A549 treated with CORT108297 at 1 μM for 4 hours (cell line): Measurements from ENCODE around the gene RABAC1. TPM values are rescaled to one million over a fixed set of nuclear protein-coding genes. Genes with fewer than 3 reads are reported as not detected.

Source experiments
- total RNA-seq: library from RNA; stranded (reverse); fragments of 200-300 nt; extraction: Qiagen RNA extraction; gene quantifications from 5 replicates; pipeline ENCODE4 v1.2.3, GENCODE V29; 2022

The RABAC1 gene
- 181 to 291 TPM (median 265 TPM) in 5 replicates for total RNA-seq

DNA sequence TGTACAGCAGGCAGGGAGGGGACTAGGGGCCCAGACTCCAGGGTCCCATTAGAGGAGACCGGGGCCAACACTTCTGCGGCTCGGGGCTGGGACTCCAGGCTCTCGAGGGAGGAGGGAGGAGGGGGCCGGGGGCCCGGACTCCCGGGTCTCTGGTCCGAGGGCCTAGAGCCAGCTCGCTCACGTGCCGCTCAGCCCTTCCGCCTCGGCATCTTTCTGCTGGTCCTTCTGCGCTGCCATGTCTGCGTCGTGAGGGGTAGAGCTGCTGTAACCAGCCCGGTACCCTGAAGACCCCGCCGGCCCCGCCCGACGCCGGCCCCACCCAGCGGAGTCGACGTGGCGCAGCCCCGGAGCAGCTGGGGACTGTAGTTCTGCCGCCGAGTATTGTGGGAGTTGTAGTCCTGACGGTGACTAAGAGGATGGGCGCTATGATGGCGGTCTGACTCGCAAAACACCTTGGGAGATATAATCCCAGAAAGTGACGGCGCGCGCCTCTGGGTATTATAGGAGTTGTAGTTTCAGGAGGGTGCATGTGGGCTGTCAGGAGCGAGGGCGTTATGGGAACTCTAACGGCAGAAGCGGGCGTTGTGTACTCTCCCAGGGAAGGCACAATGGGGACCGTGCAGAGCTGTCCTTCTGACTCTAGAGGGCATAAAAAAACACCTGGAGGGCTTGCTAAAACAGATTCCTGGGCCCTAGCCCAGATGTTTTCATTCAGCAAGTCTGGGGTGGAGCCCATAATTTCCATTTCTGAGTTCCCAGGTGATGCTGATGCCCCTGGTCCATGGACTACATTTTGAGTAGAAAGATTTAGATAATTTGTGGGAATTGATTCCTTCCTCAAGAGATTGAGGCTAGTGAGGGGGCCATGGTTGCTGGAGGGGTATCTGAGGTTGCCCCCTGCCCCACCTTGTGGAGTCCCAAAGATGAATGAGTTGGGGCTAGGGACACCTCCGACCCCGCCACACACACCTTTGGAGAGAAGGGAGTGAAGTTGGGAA is at the start of gene RABAC1:
RABAC1 (minus strand) TSS at position 266 of the 998 bp plus-strand sequence; CDS start at position 237, 29 bp downstream.

DNA sequence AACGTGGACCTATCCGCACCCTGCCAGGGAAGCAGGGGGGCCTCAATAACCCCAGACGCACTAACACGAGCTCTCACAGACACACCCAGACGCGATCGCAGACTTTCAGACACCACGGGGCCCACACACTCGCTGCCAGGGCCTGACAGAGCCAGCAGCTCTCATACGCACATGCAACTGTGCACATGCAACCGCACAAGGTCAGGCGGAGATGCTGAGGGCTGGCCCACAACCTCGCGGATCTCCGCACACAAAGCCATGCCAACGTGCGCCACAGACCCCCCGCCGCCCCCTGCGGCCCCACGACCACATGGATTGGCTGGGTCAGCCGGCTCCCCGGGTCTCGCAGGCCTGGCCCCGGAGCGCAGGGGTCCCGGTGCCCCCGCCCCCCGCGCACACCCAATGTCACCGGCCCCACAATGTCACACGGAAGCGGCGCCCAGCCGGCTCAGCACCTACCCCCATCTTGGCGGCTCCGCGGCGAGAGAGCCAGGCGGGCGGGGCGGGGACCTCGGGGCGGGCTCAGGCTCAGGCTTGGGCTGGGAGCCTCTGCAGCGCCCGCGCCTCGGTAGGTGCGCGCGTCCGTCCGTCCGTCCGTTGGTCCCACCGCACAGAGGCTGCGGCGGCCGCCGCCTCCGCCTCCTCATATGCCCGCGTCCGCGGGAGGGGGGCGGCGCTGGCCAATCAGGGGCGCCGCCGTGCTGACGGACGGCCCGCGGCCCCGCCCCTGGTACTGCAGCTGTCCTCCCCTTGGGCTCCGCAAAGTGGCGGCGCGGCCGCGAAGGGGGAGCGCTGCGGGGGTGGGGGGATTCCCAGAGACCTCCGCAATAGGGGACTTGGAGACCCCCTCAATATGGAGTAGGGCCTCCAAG is 34.7 kb upstream of the RABAC1 start, which contains the start of gene ATP1A3:
ATP1A3 (minus strand) TSS at position 619 of the 872 bp plus-strand sequence; CDS start at position 465, 154 bp downstream.

GRCh38 chr19:41928221-41928683 is 30.9 kb downstream of the RABAC1 start, which contains the start of gene ERFL:
Gene ERFL (minus strand): TSS chr19:41928449. CDS start chr19:41912919, 15,530 bp downstream.

Other genes with a start within 250 kb of the RABAC1 start
- gene CEACAM6, start 203.8 kb downstream of the RABAC1 start, total RNA-seq: 20.1 to 28.5 TPM (median 24.0 TPM) in 5 replicates
- gene CEACAM3, start 162.7 kb downstream of the RABAC1 start, total RNA-seq: not detected in 5 replicates
- not detected in 5 replicates for gene LYPD4, start 114.6 kb downstream of the RABAC1 start, total RNA-seq
- not detected in 5 replicates for gene DMRTC2, start 114.3 kb downstream of the RABAC1 start, total RNA-seq
- 9,141 to 10,549 TPM (median 9,318 TPM) in 5 replicates for gene RPS19, start 99.1 kb downstream of the RABAC1 start, total RNA-seq
- gene CD79A, start 82.0 kb downstream of the RABAC1 start, total RNA-seq: 0.47 to 1.3 TPM (median 1.0 TPM) in 5 replicates
- gene ARHGEF1, start 76.1 kb downstream of the RABAC1 start, total RNA-seq: 75.9 to 131 TPM (median 118 TPM) in 5 replicates
- 0.25 to 0.35 TPM (median 0.32 TPM) in 5 replicates for gene ERFL, start 30.9 kb downstream of the RABAC1 start, total RNA-seq
- gene ATP1A3, start 34.9 kb upstream of the RABAC1 start, total RNA-seq: 3.6 to 5.7 TPM (median 5.3 TPM) in 5 replicates
- gene GRIK5, start 110.9 kb upstream of the RABAC1 start, total RNA-seq: 0.38 to 0.72 TPM (median 0.58 TPM) in 5 replicates
- 26.8 to 41.0 TPM (median 37.4 TPM) in 5 replicates for gene ZNF574, start 116.8 kb upstream of the RABAC1 start, total RNA-seq
- 0.27 to 0.69 TPM (median 0.58 TPM) in 5 replicates for gene POU2F2, start 173.1 kb upstream of the RABAC1 start, total RNA-seq